GM12864 (cell line): ENCODE results near the gene BAD.

ENCODE experiments used
- DNase-seq: peaks from one replicate; pipeline ENCODE4 v3.0.0-alpha.2; 2011; ENCODE audit warnings: low read depth
- H3K4me3 ChIP-seq: 2 replicates; pipeline ENCODE4 v1.5.1; 2011; ENCODE audit warnings: mild to moderate bottlenecking, low read depth, low read length, control low read depth
- TF ChIP-seq, protein P1 (sequence below): IDR thresholded peaks from 2 replicates; pipeline ENCODE4 v1.5.1; 2011; ENCODE audit warnings: low read depth, mild to moderate bottlenecking, moderate library complexity, low read length, control low read depth, inconsistent platforms; ENCODE audit errors: missing control alignments

BAD gene

GRCh38 chr11:64298966-64299846 lies 14.7 kb upstream of the BAD start:
- DNase-seq: no peak
- no peak overlapping the region for H3K4me3 ChIP-seq
- TF ChIP-seq, protein P1, sequence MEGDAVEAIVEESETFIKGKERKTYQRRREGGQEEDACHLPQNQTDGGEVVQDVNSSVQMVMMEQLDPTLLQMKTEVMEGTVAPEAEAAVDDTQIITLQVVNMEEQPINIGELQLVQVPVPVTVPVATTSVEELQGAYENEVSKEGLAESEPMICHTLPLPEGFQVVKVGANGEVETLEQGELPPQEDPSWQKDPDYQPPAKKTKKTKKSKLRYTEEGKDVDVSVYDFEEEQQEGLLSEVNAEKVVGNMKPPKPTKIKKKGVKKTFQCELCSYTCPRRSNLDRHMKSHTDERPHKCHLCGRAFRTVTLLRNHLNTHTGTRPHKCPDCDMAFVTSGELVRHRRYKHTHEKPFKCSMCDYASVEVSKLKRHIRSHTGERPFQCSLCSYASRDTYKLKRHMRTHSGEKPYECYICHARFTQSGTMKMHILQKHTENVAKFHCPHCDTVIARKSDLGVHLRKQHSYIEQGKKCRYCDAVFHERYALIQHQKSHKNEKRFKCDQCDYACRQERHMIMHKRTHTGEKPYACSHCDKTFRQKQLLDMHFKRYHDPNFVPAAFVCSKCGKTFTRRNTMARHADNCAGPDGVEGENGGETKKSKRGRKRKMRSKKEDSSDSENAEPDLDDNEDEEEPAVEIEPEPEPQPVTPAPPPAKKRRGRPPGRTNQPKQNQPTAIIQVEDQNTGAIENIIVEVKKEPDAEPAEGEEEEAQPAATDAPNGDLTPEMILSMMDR: no peak

- no peak for DNase-seq
- TF ChIP-seq, protein P1: no peak
- H3K4me3 ChIP-seq: no peak overlapping the region
These were observed 13.4 kb upstream of the BAD start for GRCh38 chr11:64297699-64298358.

DNA sequence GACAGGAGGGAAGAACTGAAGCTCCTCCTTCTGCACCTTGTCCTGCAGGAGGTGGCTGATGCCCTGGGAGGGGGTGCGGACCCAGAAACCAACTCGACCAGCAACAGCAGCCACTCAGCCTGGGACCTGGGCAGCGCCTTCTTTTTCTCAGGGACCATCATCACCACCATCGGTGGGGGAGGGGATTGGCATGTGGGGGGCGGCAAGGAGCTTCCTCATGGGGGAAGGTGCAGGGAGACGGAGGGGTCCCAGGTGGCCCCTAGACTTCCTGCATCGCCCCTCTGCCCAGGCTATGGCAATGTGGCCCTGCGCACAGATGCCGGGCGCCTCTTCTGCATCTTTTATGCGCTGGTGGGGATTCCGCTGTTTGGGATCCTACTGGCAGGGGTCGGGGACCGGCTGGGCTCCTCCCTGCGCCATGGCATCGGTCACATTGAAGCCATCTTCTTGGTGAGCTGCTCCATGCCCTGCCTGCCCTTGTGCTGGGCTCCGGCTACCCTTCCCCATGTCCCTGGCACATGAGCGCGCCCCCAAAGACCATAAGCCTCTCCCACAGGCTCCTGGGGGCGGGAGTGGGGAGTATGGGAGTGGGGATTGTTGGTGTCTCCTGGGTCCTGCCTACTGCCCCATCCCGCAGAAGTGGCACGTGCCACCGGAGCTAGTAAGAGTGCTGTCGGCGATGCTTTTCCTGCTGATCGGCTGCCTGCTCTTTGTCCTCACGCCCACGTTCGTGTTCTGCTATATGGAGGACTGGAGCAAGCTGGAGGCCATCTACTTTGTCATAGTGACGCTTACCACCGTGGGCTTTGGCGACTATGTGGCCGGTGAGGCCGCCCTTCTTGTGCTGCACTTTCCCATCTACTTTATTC lies 12.6 kb upstream of the BAD start:
- H3K4me3 ChIP-seq: no peak overlapping the region
- DNase-seq: no peak
- TF ChIP-seq, protein P1: no peak

- DNase-seq: no peak
- TF ChIP-seq, protein P1: no peak
- no peak overlapping the region for H3K4me3 ChIP-seq
These were observed 11.8 kb upstream of the BAD start for GRCh38 chr11:64296236-64296635.

DNA sequence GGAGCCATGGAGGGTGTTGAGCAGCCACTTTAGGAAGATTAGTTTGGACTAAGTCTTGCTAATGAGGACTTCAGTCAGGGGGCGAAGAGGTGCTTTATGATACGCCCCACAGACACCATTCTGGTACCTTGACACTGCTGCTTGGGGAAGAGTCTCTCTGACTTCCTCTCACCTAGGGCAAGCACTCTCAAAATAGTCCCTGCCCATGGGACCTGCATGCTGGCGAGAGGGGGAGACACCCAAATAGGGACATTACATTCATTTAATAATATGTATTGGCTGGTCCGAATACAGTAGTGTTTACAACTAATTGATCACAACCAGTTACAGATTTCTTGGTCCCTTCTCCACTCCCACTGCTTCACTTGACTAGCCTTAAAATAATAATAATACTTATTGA lies 11.3 kb upstream of the BAD start:
- TF ChIP-seq, protein P1: no peak
- no peak overlapping the region for H3K4me3 ChIP-seq
- no peak for DNase-seq

DNA sequence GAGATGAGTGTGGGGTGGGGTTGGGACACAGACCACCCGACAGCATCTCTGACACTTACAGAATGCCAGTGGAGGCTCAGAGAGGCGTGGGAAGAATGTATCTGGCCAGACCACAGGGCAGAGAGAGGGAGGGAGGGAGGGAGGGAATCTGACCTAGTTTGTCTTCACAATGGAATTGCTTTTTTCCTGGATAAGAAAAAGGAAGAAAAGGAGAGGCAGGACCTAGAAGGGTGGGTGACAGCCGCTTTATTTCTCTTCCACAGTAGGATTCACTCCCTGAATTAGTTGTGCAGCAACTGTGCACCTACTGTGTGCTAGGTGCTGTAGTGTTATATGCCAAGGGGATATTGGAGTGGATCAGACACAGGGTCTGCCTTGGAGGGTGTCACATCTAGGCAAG lies 10.3 kb upstream of the BAD start:
- TF ChIP-seq, protein P1: no peak
- H3K4me3 ChIP-seq: no peak overlapping the region
- no peak for DNase-seq
